Measurements from ENCODE around the gene PTHLH. TPM values are rescaled to one million over a fixed set of nuclear protein-coding genes. Genes with fewer than 3 reads are reported as not detected.

The PTHLH gene
- total and polyA plus RNA-seq, 7 donors = 0.55 to 7.5 (median 0.95) TPM; not detected in 2

DNA sequence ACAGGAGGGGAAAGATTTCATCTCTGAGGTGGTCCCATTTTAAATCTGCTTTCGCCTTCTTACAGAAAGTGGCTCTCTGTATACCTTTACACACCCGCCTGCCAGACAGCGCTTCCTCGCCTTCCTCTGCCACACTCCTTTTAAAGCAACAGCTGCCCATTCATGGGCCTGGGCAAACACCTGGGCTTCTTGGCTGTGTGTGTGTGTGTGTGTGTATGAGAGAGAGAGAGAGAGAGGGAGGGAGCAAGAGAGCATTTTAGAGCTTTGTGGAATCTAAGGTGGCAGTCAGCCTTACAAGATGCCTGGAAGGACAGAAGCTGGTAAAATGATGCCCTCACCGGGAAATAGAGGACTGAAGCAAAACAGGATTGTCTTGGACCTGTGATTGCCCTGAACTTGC lies 20.0 kb downstream of the PTHLH start:
- intact Hi-C loops (cut with DNase I) = no loop called here
- 36 to 66% methylated on average over 5 of the region's 5 CpGs for WGBS, 2 donors
- H3K27ac ChIP-seq = no peak overlapping the region

DNA sequence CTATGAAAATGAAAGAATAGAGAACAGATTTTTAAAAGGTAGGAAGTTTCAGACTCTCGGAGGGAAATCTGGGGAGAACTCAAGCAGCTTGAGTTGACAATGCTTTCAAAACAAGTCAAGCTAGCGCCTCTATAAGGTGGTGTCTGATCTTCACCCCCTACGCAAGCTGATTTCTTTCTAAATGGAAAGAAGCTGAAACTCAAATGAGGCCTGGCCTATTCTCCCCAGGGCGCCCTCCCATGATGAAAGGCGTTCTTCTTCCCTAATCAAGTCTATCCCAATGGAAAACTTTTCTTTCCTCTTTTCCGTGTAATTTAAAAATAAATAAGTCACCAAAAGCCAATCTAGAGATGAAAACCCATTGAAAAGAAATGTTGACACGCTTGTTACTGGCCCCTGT lies 20.6 kb downstream of the PTHLH start:
- Histone ChIP-seq H3K4me1 (no peaks in the 10 kb centered on the region), H3K9me3 (no peaks in the 10 kb centered on the region), H3K4me3 (no peak overlapping the region), H3K36me3 (no peaks in the 10 kb centered on the region), H3K27ac (no peak overlapping the region), H3K27me3 (no peaks in the 10 kb centered on the region)
- 74 to 83% methylated on average over 7 of the region's 7 CpGs for WGBS, 2 donors
- no peak for TF ChIP-seq POLR2AphosphoS5 (IDR thresholded peaks at IDR 0.05)
- intact Hi-C loops (cut with DNase I) = no loop called here
- DNase-seq = no peak

More for the DNA sequence above, 20.0 kb downstream of the PTHLH start:
- no peak for TF ChIP-seq EP300 (IDR thresholded peaks at IDR 0.05)
- TF ChIP-seq, protein P1, sequence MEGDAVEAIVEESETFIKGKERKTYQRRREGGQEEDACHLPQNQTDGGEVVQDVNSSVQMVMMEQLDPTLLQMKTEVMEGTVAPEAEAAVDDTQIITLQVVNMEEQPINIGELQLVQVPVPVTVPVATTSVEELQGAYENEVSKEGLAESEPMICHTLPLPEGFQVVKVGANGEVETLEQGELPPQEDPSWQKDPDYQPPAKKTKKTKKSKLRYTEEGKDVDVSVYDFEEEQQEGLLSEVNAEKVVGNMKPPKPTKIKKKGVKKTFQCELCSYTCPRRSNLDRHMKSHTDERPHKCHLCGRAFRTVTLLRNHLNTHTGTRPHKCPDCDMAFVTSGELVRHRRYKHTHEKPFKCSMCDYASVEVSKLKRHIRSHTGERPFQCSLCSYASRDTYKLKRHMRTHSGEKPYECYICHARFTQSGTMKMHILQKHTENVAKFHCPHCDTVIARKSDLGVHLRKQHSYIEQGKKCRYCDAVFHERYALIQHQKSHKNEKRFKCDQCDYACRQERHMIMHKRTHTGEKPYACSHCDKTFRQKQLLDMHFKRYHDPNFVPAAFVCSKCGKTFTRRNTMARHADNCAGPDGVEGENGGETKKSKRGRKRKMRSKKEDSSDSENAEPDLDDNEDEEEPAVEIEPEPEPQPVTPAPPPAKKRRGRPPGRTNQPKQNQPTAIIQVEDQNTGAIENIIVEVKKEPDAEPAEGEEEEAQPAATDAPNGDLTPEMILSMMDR (IDR thresholded peaks at IDR 0.05) = no peak
- TF ChIP-seq POLR2A (IDR thresholded peaks at IDR 0.05) = no peak
- no peak for TF ChIP-seq POLR2AphosphoS5 (IDR thresholded peaks at IDR 0.05)
- DNase-seq = no peak
- Histone ChIP-seq H3K4me1 (no peaks in the 10 kb centered on the region), H3K36me3 (no peaks in the 10 kb centered on the region), H3K9me3 (no peaks in the 10 kb centered on the region), H3K27me3 (no peaks in the 10 kb centered on the region), H3K4me3 (no peak overlapping the region)

DNA sequence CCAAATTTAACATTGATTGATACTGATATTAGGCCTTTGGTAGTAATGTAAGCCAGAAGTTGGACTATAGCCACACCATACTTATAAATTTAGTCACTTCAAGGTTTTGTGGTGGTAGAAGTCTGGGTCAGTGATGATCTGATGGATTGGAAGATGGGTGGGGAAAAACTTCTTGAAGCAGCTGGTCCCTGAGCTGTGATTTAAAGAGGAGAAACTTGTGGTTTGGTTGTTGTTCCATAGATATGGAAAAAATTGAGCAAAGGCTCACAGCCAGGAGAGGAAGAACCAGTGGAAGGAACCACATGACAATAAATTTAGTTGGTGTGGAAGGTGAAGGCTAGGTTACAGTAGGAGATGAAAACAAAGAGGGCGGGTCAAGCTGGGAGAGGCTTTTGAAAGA lies 26.1 kb downstream of the PTHLH start:
- WGBS, 2 donors = 87 to 89% methylated on average over 1 of the region's 1 CpG
- intact Hi-C loops (cut with DNase I) = no loop called here
- Histone ChIP-seq H3K27ac (no peak overlapping the region), H3K27me3 (no peaks in the 10 kb centered on the region), H3K9me3 (no peaks in the 10 kb centered on the region), H3K4me3 (no peak overlapping the region), H3K4me1 (no peaks in the 10 kb centered on the region), H3K36me3 (no peaks in the 10 kb centered on the region)
- DNase-seq = no peak
- TF ChIP-seq, protein P1 (IDR thresholded peaks at IDR 0.05) = no peak
- TF ChIP-seq EP300 (IDR thresholded peaks at IDR 0.05) (no peak), POLR2A (IDR thresholded peaks at IDR 0.05) (no peak), POLR2AphosphoS5 (IDR thresholded peaks at IDR 0.05) (no peak)

DNA sequence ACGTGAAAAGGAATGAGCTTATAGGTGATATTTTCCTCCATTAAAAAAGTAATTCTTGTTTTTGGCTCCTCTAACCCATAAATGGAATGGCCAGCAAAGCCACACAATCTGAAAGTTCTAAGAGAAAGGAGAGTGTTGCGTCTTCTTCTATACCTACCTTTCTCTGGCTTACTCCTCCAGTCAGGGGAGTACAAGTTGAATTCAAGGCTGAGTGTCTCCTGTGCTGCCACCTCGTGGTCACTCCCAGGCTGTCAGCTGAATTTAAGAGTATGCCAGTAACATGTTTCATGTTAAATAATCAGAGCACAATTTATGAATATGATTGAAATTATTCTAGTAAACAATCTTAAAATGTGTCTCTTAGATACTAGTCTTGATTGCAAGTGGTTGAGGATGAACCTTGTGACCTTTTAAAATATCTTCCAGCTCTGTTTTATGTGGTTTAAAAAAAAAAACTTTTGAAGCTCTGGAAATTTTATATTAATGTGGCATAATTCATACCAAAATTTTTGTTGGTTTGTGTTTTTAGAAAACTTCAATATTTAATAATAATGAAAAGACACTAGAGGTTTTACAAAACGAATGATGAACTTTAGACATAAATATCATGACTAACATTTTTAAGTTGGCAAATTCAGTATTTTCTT lies 31.7 kb downstream of the PTHLH start:
- Histone ChIP-seq H3K27me3 (no peaks in the 10 kb centered on the region), H3K9me3 (no peaks in the 10 kb centered on the region), H3K36me3 (no peaks in the 10 kb centered on the region), H3K4me3 (no peak overlapping the region), H3K27ac (no peak overlapping the region), H3K4me1 (no peaks in the 10 kb centered on the region)
- peak; percentile 79 for DNase-seq
- no peak for TF ChIP-seq EP300 (IDR thresholded peaks at IDR 0.05)
- TF ChIP-seq, protein P1 (IDR thresholded peaks at IDR 0.05) = peak; percentile 56 to 80 (median 68)
- 25 to 40% methylated on average over 4 of the region's 4 CpGs for WGBS, 2 donors
- intact Hi-C loops (cut with DNase I) = loop anchor here (1.0 kb wide), 1 partner anchor 208 kb away; no protein-coding TSS in a partner anchor

DNA sequence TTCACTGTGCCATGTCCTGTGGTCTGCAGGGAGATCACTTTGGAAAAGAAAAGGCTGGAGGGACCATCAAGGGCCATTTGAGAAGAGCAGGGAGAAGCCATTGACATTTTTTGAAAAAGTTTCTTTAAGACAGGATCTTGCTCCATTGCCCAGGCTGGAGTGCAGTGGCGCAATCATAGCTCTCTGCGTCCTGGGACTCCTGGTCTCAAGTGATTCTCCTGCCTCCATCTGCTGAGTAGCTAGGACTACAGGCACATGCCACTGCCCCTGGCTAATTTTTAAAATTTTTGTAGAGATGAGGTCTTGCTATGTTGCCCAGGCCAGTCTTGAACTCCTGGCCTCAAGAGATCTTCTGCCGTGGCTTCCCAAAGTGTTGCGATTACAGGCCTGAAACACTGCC lies 32.3 kb downstream of the PTHLH start:
- TF ChIP-seq, protein P1 (IDR thresholded peaks at IDR 0.05) = no peak
- TF ChIP-seq EP300 (IDR thresholded peaks at IDR 0.05) = no peak
- TF ChIP-seq POLR2A (IDR thresholded peaks at IDR 0.05) = no peak
- no peak for TF ChIP-seq POLR2AphosphoS5 (IDR thresholded peaks at IDR 0.05)
- intact Hi-C loops (cut with DNase I) = loop anchor here (1.0 kb wide), 1 partner anchor 207 kb away; no protein-coding TSS in a partner anchor

More for the DNA sequence above, 32.3 kb downstream of the PTHLH start:
- Histone ChIP-seq H3K9me3 (no peaks in the 10 kb centered on the region), H3K36me3 (no peaks in the 10 kb centered on the region), H3K27me3 (no peaks in the 10 kb centered on the region), H3K4me1 (no peaks in the 10 kb centered on the region), H3K4me3 (no peak overlapping the region), H3K27ac (no peak overlapping the region)
- DNase-seq = no peak
- 93 to 96% methylated on average over 4 of the region's 4 CpGs for WGBS, 2 donors

Measured in sigmoid colon (tissue), 7 donors.